Stimulated activated CD4-positive, alpha-beta T cell treated with anti-CD3 and anti-CD28 coated beads, TNF-alpha, amount 100 ng/mL, for 4 hours (primary cell): ENCODE measurements around the gene ARFGAP1.

Experiments used
- DNase-seq, 3 experiments: peaks; one replicate each; pipeline ENCODE4 v3.0.0-alpha.2; 2020; ENCODE audit warnings: low read depth in 3 of 3

ARFGAP1 gene

GRCh38 chr20:63319164-63320040, 46.8 kb downstream of the ARFGAP1 start:
- no peak for DNase-seq

GRCh38 chr20:63320041-63320511, 47.5 kb downstream of the ARFGAP1 start:
- no peak for DNase-seq

GRCh38 chr20:63320616-63321147, 48.1 kb downstream of the ARFGAP1 start:
- no peak for DNase-seq

GRCh38 chr20:63321148-63321831, 48.7 kb downstream of the ARFGAP1 start:
- no peak for DNase-seq

- DNase-seq: no peak
Measured at GRCh38 chr20:63322146-63322932, 49.7 kb downstream of the ARFGAP1 start.

GRCh38 chr20:63322933-63323273, 50.3 kb downstream of the ARFGAP1 start:
- DNase-seq: no peak

GRCh38 chr20:63323357-63323981, 50.9 kb downstream of the ARFGAP1 start:
- no peak for DNase-seq

GRCh38 chr20:63325021-63325471, 52.4 kb downstream of the ARFGAP1 start:
- DNase-seq: no peak

- DNase-seq: no peak
Measured at GRCh38 chr20:63325554-63326313, 53.1 kb downstream of the ARFGAP1 start.

- no peak for DNase-seq
Measured at GRCh38 chr20:63326314-63327230, 54.0 kb downstream of the ARFGAP1 start.

- DNase-seq: no peak
Measured at GRCh38 chr20:63327231-63327745, 54.7 kb downstream of the ARFGAP1 start.

GRCh38 chr20:63328026-63328700, 55.5 kb downstream of the ARFGAP1 start:
- no peak for DNase-seq

GRCh38 chr20:63328718-63329275, 56.2 kb downstream of the ARFGAP1 start:
- DNase-seq: no peak

- no peak for DNase-seq
Measured at GRCh38 chr20:63329331-63330083, 56.9 kb downstream of the ARFGAP1 start.

- DNase-seq: no peak
Measured at GRCh38 chr20:63330084-63330760, 57.6 kb downstream of the ARFGAP1 start.

GRCh38 chr20:63330940-63331339, 58.3 kb downstream of the ARFGAP1 start:
- DNase-seq: no peak

GRCh38 chr20:63331741-63332400, 59.3 kb downstream of the ARFGAP1 start:
- no peak for DNase-seq
